H9 (cell line): ENCODE data around the gene C2orf68. TPM values are rescaled to one million over a fixed set of nuclear protein-coding genes. Genes with fewer than 3 reads are reported as not detected.

ENCODE experiments used
- DNase-seq: peaks from one replicate; pipeline ENCODE4 v3.0.0-alpha.2; 2017
- H2AFZ ChIP-seq: one replicate; pipeline ENCODE4 v1.6.1; 2013; ENCODE audit warnings: mild to moderate bottlenecking, low read length, control low read depth, moderate library complexity
- H2AK5ac ChIP-seq: 2 replicates; pipeline ENCODE4 v1.6.1; 2013; ENCODE audit warnings: low read length, control low read depth, mixed read lengths; ENCODE audit not compliant: insufficient read length
- H2BK120ac ChIP-seq: one replicate; pipeline ENCODE4 v1.6.1; 2013; ENCODE audit warnings: low read depth, mild to moderate bottlenecking, low read length, control low read depth, inconsistent platforms; ENCODE audit not compliant: poor library complexity, severe bottlenecking
- H2BK12ac ChIP-seq: 2 replicates; pipeline ENCODE4 v1.6.1; 2013; ENCODE audit warnings: low read length, control low read depth, mixed read lengths, low read depth; ENCODE audit not compliant: insufficient read length
- H2BK15ac ChIP-seq: 2 replicates; pipeline ENCODE4 v1.6.1; 2013; ENCODE audit warnings: low read depth, low read length, control low read depth
- H2BK20ac ChIP-seq: one replicate; pipeline ENCODE4 v1.6.1; 2013; ENCODE audit warnings: low read depth, mild to moderate bottlenecking, low read length, control low read depth, inconsistent platforms; ENCODE audit not compliant: poor library complexity, severe bottlenecking
- H2BK5ac ChIP-seq: 2 replicates; pipeline ENCODE4 v1.6.1; 2013; ENCODE audit warnings: low read length, control low read depth, mixed read lengths; ENCODE audit not compliant: insufficient read length
- H3K14ac ChIP-seq: 2 replicates; pipeline ENCODE4 v1.6.1; 2013; ENCODE audit warnings: low read length, control low read depth; ENCODE audit not compliant: insufficient read depth
- H3K18ac ChIP-seq: 2 replicates; pipeline ENCODE4 v1.6.1; 2013; ENCODE audit warnings: low read depth, mild to moderate bottlenecking, mixed read lengths, low read length, control low read depth; ENCODE audit not compliant: insufficient read length
- H3K23ac ChIP-seq: 2 replicates; pipeline ENCODE4 v1.6.1; 2013; ENCODE audit warnings: low read length, control low read depth, mixed read lengths, low read depth; ENCODE audit not compliant: insufficient read length
- H3K23me2 ChIP-seq: 2 replicates; pipeline ENCODE4 v1.6.1; 2013; ENCODE audit warnings: low read depth, mild to moderate bottlenecking, mixed read lengths, low read length, control low read depth; ENCODE audit not compliant: insufficient read length, poor library complexity, severe bottlenecking
- H3K27ac ChIP-seq: 2 replicates; pipeline ENCODE4 v1.5.1; 2013; ENCODE audit warnings: low read length, control low read depth, mixed read lengths, low read depth; ENCODE audit not compliant: insufficient read length
- H3K27me3 ChIP-seq: 2 replicates; pipeline ENCODE4 v1.6.1; 2013; ENCODE audit warnings: low read length, control low read depth, inconsistent platforms; ENCODE audit not compliant: insufficient read depth
- H3K4ac ChIP-seq: 2 replicates; pipeline ENCODE4 v1.6.1; 2013; ENCODE audit warnings: low read depth, mild to moderate bottlenecking, control low read depth, inconsistent platforms, low read length, moderate library complexity
- H3K4me1 ChIP-seq: 2 replicates; pipeline ENCODE4 v1.6.1; 2013; ENCODE audit warnings: low read length, control low read depth, inconsistent platforms; ENCODE audit not compliant: insufficient read depth
- H3K4me2 ChIP-seq: 2 replicates; pipeline ENCODE4 v1.6.1; 2013; ENCODE audit warnings: low read length, control low read depth, mixed read lengths; ENCODE audit not compliant: insufficient read length, insufficient read depth
- H3K56ac ChIP-seq: 2 replicates; pipeline ENCODE4 v1.6.1; 2013; ENCODE audit warnings: low read depth, mild to moderate bottlenecking, mixed read lengths, low read length, control low read depth; ENCODE audit not compliant: insufficient read length
- H3K79me1 ChIP-seq: 2 replicates; pipeline ENCODE4 v1.6.1; 2013; ENCODE audit warnings: low read depth, mild to moderate bottlenecking, moderate library complexity, low read length, control low read depth, inconsistent platforms; ENCODE audit not compliant: insufficient read depth, poor library complexity, severe bottlenecking
- H3K79me2 ChIP-seq: 2 replicates; pipeline ENCODE4 v1.6.1; 2013; ENCODE audit warnings: low read length, control low read depth, inconsistent platforms; ENCODE audit not compliant: insufficient read depth
- H3K9ac ChIP-seq: 2 replicates; pipeline ENCODE4 v1.6.1; 2013; ENCODE audit warnings: low read length, control low read depth, mixed read lengths; ENCODE audit not compliant: insufficient read length; ENCODE audit errors: extremely low read depth
- H3K9me3 ChIP-seq: one replicate; pipeline ENCODE4 v1.6.1; 2013; ENCODE audit warnings: low read depth, low read length, inconsistent platforms; ENCODE audit not compliant: control insufficient read depth
- H3T11ph ChIP-seq: one replicate; pipeline ENCODE4 v1.6.1; 2013; ENCODE audit warnings: mild to moderate bottlenecking, low read length, control low read depth, inconsistent platforms
- H4K20me1 ChIP-seq: one replicate; pipeline ENCODE4 v1.6.1; 2013; ENCODE audit not compliant: control insufficient read depth, insufficient read length, insufficient read depth
- H4K5ac ChIP-seq: 2 replicates; pipeline ENCODE4 v1.6.1; 2013; ENCODE audit warnings: low read depth, mild to moderate bottlenecking, mixed read lengths, low read length, control low read depth; ENCODE audit not compliant: insufficient read length
- H4K8ac ChIP-seq: replicated peaks from 2 replicates; pipeline ENCODE4 v1.6.1; 2013; ENCODE audit warnings: low read length, control low read depth, mixed read lengths, low read depth; ENCODE audit not compliant: insufficient read length
- H4K91ac ChIP-seq: 2 replicates; pipeline ENCODE4 v1.6.1; 2013; ENCODE audit warnings: low read depth, mild to moderate bottlenecking, moderate library complexity, mixed read lengths, low read length, control low read depth; ENCODE audit not compliant: insufficient read length
- H3K27ac Mint-ChIP-seq, 3 experiments: 2 replicates in 2 of 3; 3 replicates in 1 of 3; pipeline ENCODE4 v1.8.0; 2020 to 2021; ENCODE audit warnings: mixed read lengths in 3 of 3, mild to moderate bottlenecking in 1 of 3, moderate library complexity in 1 of 3
- H3K27me3 Mint-ChIP-seq: 2 replicates; pipeline ENCODE4 v1.8.0; 2021; ENCODE audit warnings: low read depth, mild to moderate bottlenecking, moderate library complexity, mixed read lengths
- H3K36me3 Mint-ChIP-seq, 3 experiments: 2 replicates in 2 of 3; 3 replicates in 1 of 3; pipeline ENCODE4 v1.8.0; 2020 to 2021; ENCODE audit warnings: low read depth in 3 of 3, mixed read lengths in 3 of 3; ENCODE audit not compliant: insufficient read depth in 1 of 3
- H3K4me1 Mint-ChIP-seq, 2 experiments: 2 replicates each; pipeline ENCODE4 v1.8.0; 2020; ENCODE audit warnings: mixed read lengths in 2 of 2
- H3K4me3 Mint-ChIP-seq, 2 experiments: 2 replicates in 1 of 2; 3 replicates in 1 of 2; pipeline ENCODE4 v1.8.0; 2020 to 2021; ENCODE audit warnings: mild to moderate bottlenecking in 2 of 2, mixed read lengths in 2 of 2, moderate library complexity in 1 of 2
- H3K9me3 Mint-ChIP-seq, 2 experiments: 2 replicates in 1 of 2; 3 replicates in 1 of 2; pipeline ENCODE4 v1.8.0; 2020; ENCODE audit warnings: mild to moderate bottlenecking in 2 of 2, mixed read lengths in 2 of 2, moderate library complexity in 1 of 2
- WGBS: extraction: QIAGEN DNeasy Blood & Tissue Kit; methylation state at CpG from one replicate; pipeline ENCODE4 v1.1.7; 2013; ENCODE audit warnings: missing lambda C conversion rate, low lambda C conversion rate, mixed read lengths; ENCODE audit not compliant: insufficient read length; ENCODE audit errors: extremely low coverage; 5-methylcytosine and 5-hydroxymethylcytosine counted together
- total RNA-seq: library from RNA; stranded (reverse); gene quantifications from 2 replicates; pipeline ENCODE4 v1.2.1, GENCODE V29; 2021
- TF ChIP-seq, protein P1 (sequence below): fragments of 200-600 bp; sonication (generic); conservative IDR thresholded peaks from 3 replicates; pipeline ENCODE4 v1.8.0; 2021; ENCODE audit warnings: antibody characterized with exemption, mild to moderate bottlenecking

The C2orf68 gene
- total RNA-seq, 1 experiment from 2014 or later: 39.6 TPM

DNA sequence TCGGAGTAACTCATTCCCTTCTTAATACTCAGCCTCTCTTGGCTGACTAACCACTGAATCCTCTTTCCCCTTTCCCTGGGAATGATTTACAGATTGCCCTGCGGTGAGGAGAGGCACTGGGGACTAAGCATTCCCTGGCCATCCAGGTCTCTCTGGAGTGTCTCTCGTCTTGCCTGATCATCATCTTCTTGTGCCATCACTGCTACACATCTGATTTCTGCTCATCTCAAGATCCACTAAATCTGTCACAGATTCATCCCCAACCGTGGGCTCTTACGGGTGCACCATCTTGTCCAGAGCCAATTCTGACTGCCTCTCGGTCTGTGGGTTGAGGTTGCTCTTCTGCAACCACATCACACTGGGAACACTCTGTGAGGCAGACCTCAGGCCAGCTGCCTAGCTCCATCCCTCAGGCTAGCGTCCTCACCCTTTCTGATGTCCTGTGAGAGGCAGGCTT lies 44.1 kb upstream of the C2orf68 start:
- Mint-ChIP-seq H3K27ac (peak overlapping the region in 2 of 3 experiments; percentile 32 to 91; a peak in 3 of 7 replicates), H3K9me3 (no peaks in the 10 kb centered on the region), H3K27me3 (no peaks in the 10 kb centered on the region), H3K36me3 (peaks cover 14 to 47% (median 36%) of the 10 kb centered on the region in 3 experiments; a peak in 5 of 7 replicates), H3K4me1 (peaks cover 4% of the 10 kb centered on the region in 2 experiments; a peak in 2 of 4 replicates), H3K4me3 (no peak overlapping the region)
- no peaks in the 10 kb centered on the region for H3K79me1 ChIP-seq
- H3K27me3 ChIP-seq: no peaks in the 10 kb centered on the region
- no peak overlapping the region for H3K4ac ChIP-seq
- H2BK12ac ChIP-seq: no peak overlapping the region
- no peaks in the 10 kb centered on the region for H3K23me2 ChIP-seq
- H3K79me2 ChIP-seq: no peaks in the 10 kb centered on the region
- no peak overlapping the region for H2BK120ac ChIP-seq
- no peak overlapping the region for H3K9ac ChIP-seq
- no peaks in the 10 kb centered on the region for H3K4me1 ChIP-seq
- H2AK5ac ChIP-seq: no peak overlapping the region
- H4K20me1 ChIP-seq: no peaks in the 10 kb centered on the region
- H4K91ac ChIP-seq: no peak overlapping the region
- H3K56ac ChIP-seq: no peak overlapping the region
- TF ChIP-seq, protein P1, sequence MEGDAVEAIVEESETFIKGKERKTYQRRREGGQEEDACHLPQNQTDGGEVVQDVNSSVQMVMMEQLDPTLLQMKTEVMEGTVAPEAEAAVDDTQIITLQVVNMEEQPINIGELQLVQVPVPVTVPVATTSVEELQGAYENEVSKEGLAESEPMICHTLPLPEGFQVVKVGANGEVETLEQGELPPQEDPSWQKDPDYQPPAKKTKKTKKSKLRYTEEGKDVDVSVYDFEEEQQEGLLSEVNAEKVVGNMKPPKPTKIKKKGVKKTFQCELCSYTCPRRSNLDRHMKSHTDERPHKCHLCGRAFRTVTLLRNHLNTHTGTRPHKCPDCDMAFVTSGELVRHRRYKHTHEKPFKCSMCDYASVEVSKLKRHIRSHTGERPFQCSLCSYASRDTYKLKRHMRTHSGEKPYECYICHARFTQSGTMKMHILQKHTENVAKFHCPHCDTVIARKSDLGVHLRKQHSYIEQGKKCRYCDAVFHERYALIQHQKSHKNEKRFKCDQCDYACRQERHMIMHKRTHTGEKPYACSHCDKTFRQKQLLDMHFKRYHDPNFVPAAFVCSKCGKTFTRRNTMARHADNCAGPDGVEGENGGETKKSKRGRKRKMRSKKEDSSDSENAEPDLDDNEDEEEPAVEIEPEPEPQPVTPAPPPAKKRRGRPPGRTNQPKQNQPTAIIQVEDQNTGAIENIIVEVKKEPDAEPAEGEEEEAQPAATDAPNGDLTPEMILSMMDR: no peak
- H2AFZ ChIP-seq: no peak overlapping the region
- H4K8ac ChIP-seq: no peak overlapping the region
- H2BK5ac ChIP-seq: no peak overlapping the region
- no peak overlapping the region for H4K5ac ChIP-seq
- H2BK15ac ChIP-seq: no peak overlapping the region
- H3K4me2 ChIP-seq: no peak overlapping the region
- H3K14ac ChIP-seq: no peak overlapping the region
- no CpG with 5 or more reads among the region's 7 CpGs for WGBS
- no peak overlapping the region for H3T11ph ChIP-seq
- no peak overlapping the region for H2BK20ac ChIP-seq
- H3K27ac ChIP-seq: no peak overlapping the region
- H3K9me3 ChIP-seq: no peaks in the 10 kb centered on the region
- no peak for DNase-seq
- no peak overlapping the region for H3K18ac ChIP-seq
- H3K23ac ChIP-seq: no peak overlapping the region
